Activated T-helper 1 cell treated with anti-CD3 and anti-CD28 coated beads, Interleukin-2, amount 50 U/mL, for 16 hours (primary cell): ENCODE data around the gene DOCK11.
A peak's percentile ranks its signal among the peaks of the same experiment; 100 is the strongest.
"Not testable (repeated sequence)": the region's sequence is repeated elsewhere in the genome, so short reads cannot be mapped to it uniquely, and the experiment has no call there.

Experiments used
- DNase-seq, 2 donors: peaks; one replicate each; pipeline ENCODE4 v3.0.0-alpha.2; 2020; ENCODE audit warnings: low read depth in 1 of 2, low spot score in 1 of 2

DOCK11 gene

GRCh38 chrX:118566359-118566758 lies 70.7 kb downstream of the DOCK11 start:
- DNase-seq: no peak

- DNase-seq: no peak
These were observed 74.1 kb downstream of the DOCK11 start for GRCh38 chrX:118569676-118570075.

GRCh38 chrX:118570209-118570608 lies 74.6 kb downstream of the DOCK11 start:
- no peak for DNase-seq

- no peak for DNase-seq
These were observed 76.2 kb downstream of the DOCK11 start for GRCh38 chrX:118571836-118572235.

- DNase-seq: no peak
These were observed 79.1 kb downstream of the DOCK11 start for GRCh38 chrX:118574666-118575065.

- no peak for DNase-seq
These were observed 81.4 kb downstream of the DOCK11 start for GRCh38 chrX:118577041-118577440.

GRCh38 chrX:118579417-118579816 lies 83.8 kb downstream of the DOCK11 start:
- no peak for DNase-seq

- not testable (repeated sequence) for DNase-seq
These were observed 87.3 kb downstream of the DOCK11 start for GRCh38 chrX:118582926-118583325.

- no peak for DNase-seq
These were observed 88.2 kb downstream of the DOCK11 start for GRCh38 chrX:118583781-118584180.

- DNase-seq: no peak
These were observed 89.7 kb downstream of the DOCK11 start for GRCh38 chrX:118585296-118585695.

- DNase-seq: not testable (repeated sequence)
These were observed 90.6 kb downstream of the DOCK11 start for GRCh38 chrX:118586206-118586605.

GRCh38 chrX:118588715-118589114 lies 93.1 kb downstream of the DOCK11 start:
- DNase-seq: no peak

- DNase-seq: no peak
These were observed 93.6 kb downstream of the DOCK11 start for GRCh38 chrX:118589227-118589626.

GRCh38 chrX:118593407-118593806 lies 97.8 kb downstream of the DOCK11 start:
- no peak for DNase-seq

- no peak for DNase-seq
These were observed 99.2 kb downstream of the DOCK11 start for GRCh38 chrX:118594697-118595420.

- DNase-seq: no peak
These were observed 100.0 kb downstream of the DOCK11 start for GRCh38 chrX:118595501-118596042.

GRCh38 chrX:118596390-118596789 lies 100.8 kb downstream of the DOCK11 start:
- DNase-seq: no peak

- DNase-seq: peak in 1 of 2 donors; percentile 4
These were observed 108.4 kb downstream of the DOCK11 start for GRCh38 chrX:118603981-118604380.

GRCh38 chrX:118612290-118612689 lies 116.7 kb downstream of the DOCK11 start:
- no peak for DNase-seq

GRCh38 chrX:118614150-118614549 lies 118.5 kb downstream of the DOCK11 start:
- DNase-seq: no peak

- DNase-seq: no peak
These were observed 119.5 kb downstream of the DOCK11 start for GRCh38 chrX:118615141-118615540.

- no peak for DNase-seq
These were observed 125.6 kb downstream of the DOCK11 start for GRCh38 chrX:118621081-118621759.
